Measurements from ENCODE around the gene TMEM134. TPM values are rescaled to one million over a fixed set of nuclear protein-coding genes. Genes with fewer than 3 reads are reported as not detected.

Gene TMEM134
- total and polyA plus RNA-seq, 2 donors (not counting 3 experiments of a cell fraction or from before 2014, with no cell fraction given): 33.4 to 207 TPM

DNA sequence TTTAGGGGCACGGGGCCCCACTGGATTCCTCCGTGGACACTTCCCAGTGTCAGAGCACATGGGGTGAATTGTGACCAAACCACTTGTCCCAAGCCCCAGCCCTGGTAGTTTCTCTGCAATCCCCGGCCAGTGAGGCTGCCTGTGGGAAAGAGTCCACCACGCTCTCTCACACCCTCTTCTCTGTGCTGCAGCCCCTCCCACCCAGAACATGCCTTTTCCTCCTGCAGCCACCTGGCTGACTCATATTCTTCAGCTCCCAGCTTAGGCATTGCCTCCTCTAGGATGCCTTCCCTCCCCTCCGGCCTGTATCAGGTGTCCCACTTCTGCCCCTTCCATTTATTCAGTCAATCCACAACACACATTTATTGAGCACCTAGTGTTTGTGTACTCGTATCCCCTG lies 46.2 kb downstream of the TMEM134 start:
- no peak for DNase-seq (ENCODE audit: low read depth, low spot score)
- ChIA-PET CTCF (interaction anchor here (1.4 kb wide), 1 partner anchor 21 kb away, joined by 5 read pairs; the partner anchor contains the start of gene PPP1CA), POLR2A (no interaction called here)
- Histone ChIP-seq H3K4me3 (replicated peaks in 1 of 3; ENCODE audit: insufficient read depth in 1 of 3, low read depth in 1 of 3, low read length in 3 of 3) (no peak overlapping the region), H3K27me3 (ENCODE audit: control insufficient read depth in 2 of 2, insufficient read depth in 2 of 2, low read length in 2 of 2) (no peaks in the 10 kb centered on the region), H3K79me2 (ENCODE audit: control insufficient read depth, insufficient read depth, low read length) (no peaks in the 10 kb centered on the region), H3K9ac (replicated peaks; ENCODE audit: extremely low read depth, insufficient read depth, low read length) (no peak overlapping the region), H2AFZ (ENCODE audit: low read depth, low read length) (no peak overlapping the region), H3K9me3 (replicated peaks; ENCODE audit: control insufficient read depth, insufficient read depth, low read length) (no peaks in the 10 kb centered on the region), H4K20me1 (replicated peaks; ENCODE audit: control insufficient read depth, extremely low read depth, insufficient read depth, low read length) (no peaks in the 10 kb centered on the region), H3K36me3 (ENCODE audit: control insufficient read depth in 2 of 2, extremely low read depth in 1 of 2, insufficient read depth in 2 of 2, low read length in 2 of 2) (no peaks in the 10 kb centered on the region), H3K4me1 (ENCODE audit: control insufficient read depth, extremely low read depth, insufficient read depth, low read length) (peaks cover 4% of the 10 kb centered on the region), H3K9me1 (replicated peaks; ENCODE audit: control insufficient read depth, extremely low read depth, insufficient read depth, low read length) (no peaks in the 10 kb centered on the region), H3K4me2 (ENCODE audit: insufficient read depth, low read length) (no peak overlapping the region), H3K27ac (ENCODE audit: insufficient read depth, low read depth, low read length) (no peak overlapping the region)
- BruUV-seq (replicated peaks): no TSS peak
- intact Hi-C loops (cut with micrococcal nuclease): no loop called here
- dilution Hi-C loops (cut with MboI; ENCODE audit: extremely low pct_ligation_motif_present, low sequenced_read_pairs): no loop called here
- TF ChIP-seq GATA2 (IDR thresholded peaks at IDR 0.05; ENCODE audit: insufficient read depth, insufficient read length, low read depth, low read length): no peak
- no peak for TF ChIP-seq POLR2A (IDR thresholded peaks at IDR 0.05; ENCODE audit: low read depth, low read length)
- no peak for TF ChIP-seq FOS (IDR thresholded peaks at IDR 0.05; ENCODE audit: borderline replicate concordance, insufficient read depth, low read length)
- no peak for TF ChIP-seq MYC (IDR thresholded peaks at IDR 0.05; ENCODE audit: low read depth, low read length)
- no peak for TF ChIP-seq EZH2 (IDR thresholded peaks at IDR 0.05; ENCODE audit: borderline replicate concordance, low read depth, low read length, severe bottlenecking)
- TF ChIP-seq, protein P1, sequence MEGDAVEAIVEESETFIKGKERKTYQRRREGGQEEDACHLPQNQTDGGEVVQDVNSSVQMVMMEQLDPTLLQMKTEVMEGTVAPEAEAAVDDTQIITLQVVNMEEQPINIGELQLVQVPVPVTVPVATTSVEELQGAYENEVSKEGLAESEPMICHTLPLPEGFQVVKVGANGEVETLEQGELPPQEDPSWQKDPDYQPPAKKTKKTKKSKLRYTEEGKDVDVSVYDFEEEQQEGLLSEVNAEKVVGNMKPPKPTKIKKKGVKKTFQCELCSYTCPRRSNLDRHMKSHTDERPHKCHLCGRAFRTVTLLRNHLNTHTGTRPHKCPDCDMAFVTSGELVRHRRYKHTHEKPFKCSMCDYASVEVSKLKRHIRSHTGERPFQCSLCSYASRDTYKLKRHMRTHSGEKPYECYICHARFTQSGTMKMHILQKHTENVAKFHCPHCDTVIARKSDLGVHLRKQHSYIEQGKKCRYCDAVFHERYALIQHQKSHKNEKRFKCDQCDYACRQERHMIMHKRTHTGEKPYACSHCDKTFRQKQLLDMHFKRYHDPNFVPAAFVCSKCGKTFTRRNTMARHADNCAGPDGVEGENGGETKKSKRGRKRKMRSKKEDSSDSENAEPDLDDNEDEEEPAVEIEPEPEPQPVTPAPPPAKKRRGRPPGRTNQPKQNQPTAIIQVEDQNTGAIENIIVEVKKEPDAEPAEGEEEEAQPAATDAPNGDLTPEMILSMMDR (IDR thresholded peaks at IDR 0.05; ENCODE audit: extremely low read depth in 1 of 2, insufficient read depth in 1 of 2, low read depth in 1 of 2, low read length in 2 of 2): no peak
- no peak for TF ChIP-seq JUN (IDR thresholded peaks at IDR 0.05; ENCODE audit: borderline replicate concordance, insufficient read depth, insufficient read length, low read depth)
- FAIRE-seq: no peak
